Measurements from ENCODE around the gene ADCK2. TPM values are rescaled to one million over a fixed set of nuclear protein-coding genes. Genes with fewer than 3 reads are reported as not detected.
"Not testable (repeated sequence)": the region's sequence is repeated elsewhere in the genome, so short reads cannot be mapped to it uniquely, and the experiment has no call there.

Gene ADCK2
- total RNA-seq, 1 donor from 2014 or later = 20.2 TPM

DNA sequence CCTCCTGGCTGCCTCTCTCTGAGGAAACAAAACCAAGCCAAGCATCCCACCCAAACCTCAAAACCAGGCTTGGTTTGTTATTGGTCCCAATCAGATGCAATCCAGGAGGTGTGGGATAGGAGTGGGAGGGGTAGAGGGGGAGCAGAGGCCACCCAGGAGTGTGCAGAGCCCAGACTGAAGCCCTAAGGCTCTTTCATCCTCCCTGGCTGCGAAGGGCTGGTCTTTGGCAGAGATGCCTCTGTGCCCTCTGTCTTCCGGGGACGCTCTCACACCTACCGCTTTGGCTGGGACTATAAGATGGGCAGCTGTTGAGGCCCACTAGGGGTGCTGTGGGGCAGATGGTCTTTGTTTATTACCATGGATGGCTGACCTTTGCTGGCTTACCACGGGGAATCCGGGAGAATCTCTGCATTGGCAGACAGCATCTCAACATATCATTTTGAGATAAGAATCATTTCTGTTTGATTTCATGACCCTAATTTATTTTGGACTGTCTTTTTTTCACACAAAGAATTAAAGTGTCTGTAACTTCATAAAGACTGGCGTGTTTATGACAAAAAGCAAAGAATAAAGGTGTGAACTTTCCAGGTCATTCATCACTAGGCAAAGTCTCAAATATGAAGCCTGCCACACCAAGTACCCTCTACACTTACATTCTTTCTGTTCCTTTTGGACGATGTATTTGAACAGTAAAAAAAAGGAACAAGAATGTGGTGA, 25.7 kb upstream of the ADCK2 start:
- ATAC-seq = peak; percentile 56

DNA sequence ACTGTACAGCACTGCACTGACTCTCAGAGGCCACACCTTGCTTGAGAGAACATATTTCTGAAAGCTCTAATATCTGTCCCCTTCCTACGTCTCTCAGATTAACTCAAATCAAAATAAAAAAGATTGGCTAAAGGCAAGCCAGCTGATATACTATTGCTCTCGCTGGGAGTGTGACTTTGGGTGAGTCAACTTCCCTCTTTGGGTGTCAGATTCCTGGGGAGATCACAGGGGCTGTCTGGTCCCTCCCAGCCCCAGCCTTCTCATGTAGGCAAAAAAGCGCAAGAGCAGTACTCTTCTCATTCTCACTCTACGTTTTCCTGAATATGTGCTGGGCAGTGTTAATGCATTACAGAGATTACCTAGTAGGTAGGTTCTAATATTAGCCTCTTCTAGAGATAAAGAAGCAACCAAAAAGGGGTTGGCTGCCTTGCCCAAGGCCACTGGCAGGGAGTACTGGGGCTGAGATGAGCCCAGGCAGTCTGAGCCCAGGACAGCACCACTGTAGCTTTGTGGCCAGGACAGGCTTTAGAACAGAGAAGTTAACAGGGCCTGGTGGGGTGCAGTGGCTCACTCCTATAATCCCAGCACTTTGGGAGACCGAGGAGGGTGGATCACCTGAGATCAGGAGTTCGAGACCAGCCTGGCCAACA, 23.1 kb upstream of the ADCK2 start:
- no peak for ATAC-seq

- no peak for ATAC-seq
Measured at GRCh38 chr7:140650367-140650766, 22.4 kb upstream of the ADCK2 start.

- ATAC-seq = peak; percentile 59
Measured at GRCh38 chr7:140653319-140654108, 19.2 kb upstream of the ADCK2 start.

DNA sequence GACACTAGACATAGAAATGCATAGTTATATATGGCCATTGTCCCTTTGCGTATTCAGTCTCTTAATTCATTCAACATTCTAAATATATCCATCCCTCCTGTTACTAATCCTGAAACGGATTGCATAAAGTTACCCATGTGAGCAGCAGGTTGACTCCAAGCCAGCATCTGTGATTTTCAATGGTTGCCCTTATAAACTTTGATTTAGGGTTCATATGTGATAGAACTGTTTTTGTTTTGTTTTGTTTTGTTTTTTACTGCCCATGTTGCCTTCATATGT, 18.7 kb upstream of the ADCK2 start:
- no peak for ATAC-seq

GRCh38 chr7:140654661-140655060, 18.1 kb upstream of the ADCK2 start:
- ATAC-seq = no peak

- ATAC-seq = no peak
Measured at GRCh38 chr7:140655511-140656408, 17.0 kb upstream of the ADCK2 start.

GRCh38 chr7:140656548-140657515, 15.9 kb upstream of the ADCK2 start:
- ATAC-seq = peak; percentile 91

DNA sequence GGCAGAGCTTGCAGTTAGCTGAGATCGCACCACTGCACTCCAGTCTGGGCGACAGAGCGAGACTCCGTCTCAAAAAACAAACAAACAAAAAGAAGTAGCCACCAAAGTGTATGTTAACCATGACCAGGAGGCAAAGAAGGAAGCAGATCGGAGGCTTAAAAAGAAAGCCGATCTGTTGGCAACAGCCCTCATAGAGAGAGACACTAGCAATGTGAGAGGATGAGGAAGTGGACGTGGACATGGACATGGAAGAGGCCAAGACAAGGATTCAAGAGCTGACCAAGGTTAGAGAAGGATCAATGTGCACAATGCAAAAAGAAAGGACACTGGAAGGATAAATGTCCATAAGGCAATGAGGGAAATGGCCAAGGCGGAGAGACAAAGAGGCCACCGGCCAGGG, 14.9 kb upstream of the ADCK2 start:
- ATAC-seq = no peak

DNA sequence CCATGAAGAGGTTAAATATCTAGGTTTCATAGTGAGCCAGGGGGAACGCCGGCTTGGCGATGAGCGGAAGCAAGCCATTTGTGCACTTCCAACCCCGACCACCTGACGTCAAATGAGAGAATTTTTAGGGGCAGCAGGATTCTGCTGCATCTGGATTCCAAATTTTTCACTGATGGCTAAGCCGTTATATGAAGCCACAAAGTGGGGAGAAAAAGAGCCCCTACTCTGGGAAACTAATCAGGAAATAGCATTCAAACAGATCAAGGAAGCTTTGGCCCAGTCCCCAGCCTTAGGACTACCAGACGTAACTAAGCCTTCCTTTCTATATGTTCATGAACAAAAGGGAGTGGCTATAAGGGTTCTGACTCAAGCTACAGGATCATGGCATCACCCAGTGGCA, 12.9 kb upstream of the ADCK2 start:
- peak; percentile 81 for ATAC-seq

DNA sequence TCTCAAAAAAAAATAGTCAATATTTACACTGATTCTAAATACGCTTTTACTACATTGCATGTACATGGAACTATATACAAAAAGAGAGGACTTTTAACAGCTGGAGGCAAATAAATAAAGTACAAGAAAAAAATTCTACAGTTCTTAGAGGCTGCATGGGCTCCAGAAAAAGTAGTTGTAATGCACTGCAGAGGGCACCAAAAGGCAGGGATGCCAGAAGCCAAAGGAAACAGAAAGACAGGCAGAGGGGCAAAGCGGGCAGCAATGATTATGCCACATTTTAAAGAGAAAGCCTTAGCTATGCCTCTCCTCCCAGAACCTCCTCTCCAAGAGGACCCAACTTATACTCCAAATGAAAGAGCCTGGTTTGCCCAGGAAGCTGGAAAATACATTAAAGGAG, 11.6 kb upstream of the ADCK2 start:
- ATAC-seq = no peak

DNA sequence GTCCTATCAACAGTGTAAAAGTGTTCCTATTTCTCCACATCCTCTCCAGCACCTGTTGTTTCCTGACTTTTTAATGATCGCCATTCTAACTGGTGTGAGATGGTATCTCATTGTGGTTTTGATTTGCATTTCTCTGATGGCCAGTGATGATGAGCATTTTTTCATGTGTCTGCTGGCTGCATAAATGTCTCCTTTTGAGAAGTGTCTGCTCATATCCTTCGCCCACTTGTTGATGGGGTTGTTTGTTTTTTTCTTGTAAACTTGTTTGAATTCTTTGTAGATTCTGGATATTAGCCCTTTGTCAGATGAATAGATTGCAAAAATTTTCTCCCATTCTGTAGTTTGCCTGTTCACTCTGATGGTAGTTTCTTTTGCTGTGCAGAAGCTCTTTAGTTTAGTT, 9.8 kb upstream of the ADCK2 start:
- not testable (repeated sequence) for ATAC-seq

- ATAC-seq = no peak
Measured at GRCh38 chr7:140667476-140667875, 5.3 kb upstream of the ADCK2 start.

- ATAC-seq = no peak
Measured at GRCh38 chr7:140668641-140669040, 4.1 kb upstream of the ADCK2 start.

GRCh38 chr7:140669352-140669751, 3.4 kb upstream of the ADCK2 start:
- no peak for ATAC-seq

DNA sequence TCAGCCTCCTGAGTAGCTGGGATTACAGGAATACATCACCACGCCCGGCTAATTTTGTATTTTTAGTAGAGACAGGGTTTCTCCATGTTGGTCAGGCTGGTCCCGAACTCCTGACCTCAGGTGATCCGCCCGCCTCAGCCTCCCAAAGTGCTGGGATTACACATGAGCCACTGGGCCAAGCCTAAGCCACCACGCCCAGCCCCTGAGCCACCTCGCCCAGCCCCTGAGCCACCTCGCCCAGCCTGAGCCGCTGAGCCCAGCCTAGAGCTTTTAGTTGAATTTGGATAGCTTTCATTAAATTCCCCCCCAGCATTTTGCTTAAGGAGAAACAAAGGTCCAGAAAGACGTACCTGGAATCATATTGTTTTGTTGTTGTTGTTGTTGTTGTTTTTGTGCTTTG, 2.9 kb upstream of the ADCK2 start:
- ATAC-seq = not testable (repeated sequence)

- no peak for ATAC-seq
Measured at GRCh38 chr7:140670343-140670935, 2.3 kb upstream of the ADCK2 start.

DNA sequence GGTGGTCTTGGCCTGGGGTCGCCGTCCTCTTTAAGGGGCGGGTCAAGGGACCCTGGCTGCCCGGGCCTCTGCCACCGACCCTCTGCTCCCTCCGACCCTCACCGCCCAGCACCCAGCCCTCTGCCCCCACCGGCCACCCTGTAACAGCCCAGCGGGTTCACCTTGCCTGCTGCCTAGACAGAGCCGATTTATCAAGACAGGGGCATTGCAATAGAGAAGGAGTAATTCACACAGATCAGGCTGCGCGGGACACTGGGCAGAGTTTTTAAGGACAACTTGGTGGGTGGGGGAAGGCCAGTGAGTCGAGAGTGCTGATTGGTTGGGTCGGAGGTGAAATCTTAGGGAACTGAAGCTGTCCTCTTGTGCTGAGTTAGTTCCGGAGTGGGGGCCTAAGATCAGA, 779 bp upstream of the ADCK2 start:
- ATAC-seq = no peak

DNA sequence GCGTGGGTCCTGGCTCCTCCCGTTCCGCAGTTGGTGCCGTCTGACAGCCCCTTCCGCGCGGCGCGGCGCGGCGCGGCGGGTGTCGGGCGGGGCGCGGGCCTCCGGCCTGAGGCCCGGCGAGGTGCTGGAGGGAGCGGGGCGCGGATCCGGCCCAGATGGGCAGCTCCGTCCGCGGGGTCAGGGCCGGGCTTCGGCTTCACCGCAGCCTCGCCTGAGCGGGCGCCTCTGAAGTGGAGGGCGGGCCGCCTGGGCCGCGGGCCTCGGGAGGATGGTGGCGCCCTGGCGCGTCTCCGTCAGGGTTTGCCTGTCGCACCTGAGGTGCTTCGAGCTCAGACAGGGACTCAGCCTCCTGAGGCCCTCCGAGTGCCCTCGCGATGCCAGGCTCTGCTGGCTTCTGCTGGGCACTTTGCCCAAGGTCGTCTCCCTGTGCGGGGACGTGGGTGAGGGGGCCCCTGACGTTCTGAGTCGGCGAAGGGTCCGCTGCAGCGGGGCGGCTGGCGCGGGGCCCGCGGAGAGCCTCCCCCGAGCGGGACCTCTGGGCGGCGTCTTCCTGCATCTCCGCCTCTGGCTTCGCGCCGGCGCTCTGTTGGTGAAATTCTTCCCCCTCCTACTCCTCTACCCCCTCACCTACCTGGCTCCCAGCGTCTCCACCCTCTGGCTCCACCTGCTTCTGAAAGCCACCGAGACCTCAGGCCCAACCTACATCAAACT, 473 bp downstream of the ADCK2 start:
- ATAC-seq = peak; percentile 63

GRCh38 chr7:140673774-140674155, 1.0 kb downstream of the ADCK2 start:
- ATAC-seq = peak; percentile 7

All from esophagus mucosa (tissue), 1 donor.